ENCODE results near the gene EMC8.
"Not testable (repeated sequence)": the region's sequence is repeated elsewhere in the genome, so short reads cannot be mapped to it uniquely, and the experiment has no call there.

The EMC8 gene

DNA sequence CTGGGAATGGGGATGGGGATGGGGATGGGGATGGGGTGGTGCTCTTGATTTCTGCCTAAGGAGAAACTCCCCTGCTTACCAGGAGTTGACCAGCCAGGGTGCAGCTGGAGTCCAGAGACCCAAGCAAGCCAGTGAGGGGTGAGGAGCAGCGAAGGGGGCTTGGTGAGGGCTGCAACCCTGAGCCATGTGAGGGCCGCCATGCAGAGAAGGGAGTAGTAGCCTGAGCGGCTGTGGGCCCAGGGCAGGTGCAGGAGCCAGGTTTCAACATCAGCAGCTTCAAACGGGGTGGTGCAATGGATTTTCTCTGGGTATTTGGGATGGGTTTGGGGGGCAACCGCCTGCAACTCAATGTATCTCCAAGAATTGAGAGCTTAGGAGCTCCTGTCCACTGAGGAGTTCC is 35.4 kb upstream of the EMC8 start:
- no peak for DNase-seq

GRCh38 chr16:85833219-85833920 is 34.0 kb upstream of the EMC8 start:
- no peak for DNase-seq

- DNase-seq = no peak
These were observed 33.4 kb upstream of the EMC8 start for GRCh38 chr16:85832570-85833218.

DNA sequence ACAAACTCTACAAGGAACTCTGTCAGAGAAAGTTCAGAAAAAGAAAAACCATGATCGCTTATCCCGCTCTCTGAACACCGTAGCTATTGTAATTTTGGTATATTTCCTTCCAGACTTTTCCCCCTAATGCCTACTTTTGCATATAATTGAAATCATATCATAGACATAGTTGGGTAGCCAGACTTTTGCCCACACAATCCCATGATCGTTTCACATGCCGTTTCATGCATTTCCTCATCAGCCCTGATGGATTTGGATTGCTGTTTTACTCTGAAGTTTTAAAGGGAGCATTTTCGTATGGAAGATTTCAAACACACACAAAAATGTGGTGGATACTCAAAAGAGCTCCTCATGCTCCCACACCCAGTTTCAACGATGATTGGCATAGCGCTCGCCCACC is 31.5 kb upstream of the EMC8 start:
- no peak for DNase-seq

DNA sequence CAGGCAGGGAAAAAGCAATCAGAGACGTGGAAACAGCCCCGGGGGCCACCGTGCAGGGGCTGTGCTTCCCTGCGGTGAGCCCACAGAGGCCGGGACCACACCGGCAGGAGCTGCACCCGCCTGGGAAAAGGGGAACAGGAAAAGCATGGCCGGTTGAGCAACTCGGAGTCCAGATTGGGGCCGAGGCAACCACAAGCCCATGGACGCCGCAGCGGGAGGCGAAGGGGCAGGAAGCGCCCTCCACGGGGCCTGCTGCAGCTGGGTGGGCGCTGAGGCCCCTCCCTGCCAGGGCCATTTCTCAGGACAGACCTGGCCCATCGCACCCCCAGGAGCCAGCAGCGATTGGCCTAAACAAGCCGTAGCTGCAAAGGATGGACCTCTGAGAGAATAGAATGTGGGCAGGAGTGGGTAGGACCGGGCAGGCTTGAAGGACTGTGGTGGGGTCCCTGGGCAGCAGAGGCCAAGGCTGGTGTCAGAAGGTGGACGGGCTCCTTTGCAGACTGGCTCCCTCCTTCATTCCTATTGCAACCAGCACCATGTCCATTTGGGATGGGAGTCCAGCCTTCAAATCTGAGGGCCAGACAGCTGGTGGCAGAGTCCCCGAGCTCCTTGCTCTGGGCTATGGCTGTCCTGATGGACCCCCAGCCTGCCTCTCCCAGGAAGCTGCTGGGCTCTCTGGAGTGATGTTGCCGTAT is 30.6 kb upstream of the EMC8 start:
- no peak for DNase-seq

- DNase-seq = no peak
These were observed 29.9 kb upstream of the EMC8 start for GRCh38 chr16:85829171-85829719.

- DNase-seq = no peak
These were observed 28.8 kb upstream of the EMC8 start for GRCh38 chr16:85828166-85828565.

DNA sequence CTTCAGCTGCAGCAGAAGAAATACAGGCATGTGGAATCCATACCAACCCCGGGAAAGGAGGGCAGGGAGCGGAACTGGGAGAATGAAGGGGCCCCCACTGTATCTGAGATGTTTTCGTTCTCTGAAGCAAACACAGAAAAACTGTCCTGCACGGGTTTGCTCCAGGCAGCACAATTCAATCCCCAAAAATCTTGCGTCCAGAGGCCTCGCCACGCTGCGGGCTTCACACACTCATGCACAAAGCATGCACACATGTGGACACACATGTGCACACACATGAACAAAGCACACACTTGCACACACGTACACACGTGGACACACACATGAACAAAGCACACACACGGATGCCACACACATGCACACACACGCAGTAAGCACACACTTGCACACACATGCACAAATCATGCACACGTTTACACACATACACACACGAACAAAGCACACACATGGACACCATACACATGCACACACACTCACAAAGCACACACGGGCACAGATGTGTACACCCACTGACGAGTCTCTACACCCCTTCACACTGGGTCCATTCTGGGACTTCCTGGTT is 27.4 kb upstream of the EMC8 start:
- DNase-seq = no peak

DNA sequence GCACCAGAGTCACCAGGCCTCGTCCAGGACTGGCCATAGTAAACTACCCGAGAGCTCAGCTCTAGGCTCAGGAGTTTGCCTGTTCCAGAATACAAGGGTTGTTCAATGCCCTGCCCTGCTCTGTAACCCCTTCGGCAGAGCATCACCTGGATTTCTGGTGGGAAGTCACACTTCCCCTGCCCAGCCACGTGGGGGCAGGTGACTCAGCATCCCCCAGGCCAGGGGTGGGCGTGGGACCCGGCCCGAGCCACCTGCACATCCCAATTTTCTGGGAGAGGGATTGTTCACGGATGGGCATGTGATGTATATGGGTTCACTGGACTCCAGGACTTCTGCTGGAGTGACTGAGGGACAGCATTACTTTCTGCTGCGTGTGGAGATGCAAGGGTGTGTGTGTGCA is 26.0 kb upstream of the EMC8 start:
- no peak for DNase-seq

- DNase-seq = no peak
These were observed 25.1 kb upstream of the EMC8 start for GRCh38 chr16:85824161-85825135.

GRCh38 chr16:85823328-85823920 is 24.1 kb upstream of the EMC8 start:
- no peak for DNase-seq

DNA sequence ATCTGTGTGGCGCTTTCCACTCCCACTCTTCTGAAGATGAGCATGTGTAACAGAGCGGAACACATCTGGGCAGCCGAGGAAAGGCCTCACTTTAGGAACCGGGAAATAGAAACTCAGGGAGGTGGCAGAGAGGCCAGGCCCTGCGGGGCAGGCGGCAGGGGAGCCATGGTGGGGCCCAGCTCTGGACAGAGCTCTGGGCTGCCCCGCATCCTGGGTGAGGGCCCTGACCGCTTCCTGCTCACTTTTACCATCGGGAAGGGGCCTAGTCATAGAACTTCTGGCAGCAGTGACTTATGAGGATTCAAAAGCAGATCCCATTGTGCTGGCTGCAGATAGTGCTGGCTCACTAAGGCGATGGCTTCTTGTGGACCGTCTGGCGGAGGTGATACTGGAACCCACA is 22.8 kb upstream of the EMC8 start:
- DNase-seq = no peak

GRCh38 chr16:85821390-85822135 is 22.2 kb upstream of the EMC8 start:
- peak in 1 of 2 experiments; percentile 75 for DNase-seq

GRCh38 chr16:85820604-85821372 is 21.4 kb upstream of the EMC8 start:
- DNase-seq = no peak

DNA sequence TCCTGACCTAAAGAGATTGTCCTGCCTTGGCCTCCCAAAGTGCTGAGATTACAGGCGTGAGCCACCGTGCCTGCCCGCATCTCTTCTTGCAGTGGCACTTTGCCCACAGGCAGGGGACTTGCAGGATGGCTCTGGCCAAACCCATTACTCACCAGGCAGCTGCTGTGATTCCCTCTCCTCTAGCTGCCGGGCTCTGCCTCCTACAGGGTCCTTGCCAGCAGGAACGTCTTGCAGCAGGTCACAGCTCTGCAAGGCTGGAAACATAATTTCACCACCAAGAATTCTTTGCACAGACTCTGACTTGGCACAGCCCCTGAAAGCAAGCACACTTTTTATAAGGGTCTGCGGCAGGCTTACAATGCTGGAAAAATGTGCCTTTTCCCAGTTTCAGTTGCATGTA is 20.4 kb upstream of the EMC8 start:
- no peak for DNase-seq

DNA sequence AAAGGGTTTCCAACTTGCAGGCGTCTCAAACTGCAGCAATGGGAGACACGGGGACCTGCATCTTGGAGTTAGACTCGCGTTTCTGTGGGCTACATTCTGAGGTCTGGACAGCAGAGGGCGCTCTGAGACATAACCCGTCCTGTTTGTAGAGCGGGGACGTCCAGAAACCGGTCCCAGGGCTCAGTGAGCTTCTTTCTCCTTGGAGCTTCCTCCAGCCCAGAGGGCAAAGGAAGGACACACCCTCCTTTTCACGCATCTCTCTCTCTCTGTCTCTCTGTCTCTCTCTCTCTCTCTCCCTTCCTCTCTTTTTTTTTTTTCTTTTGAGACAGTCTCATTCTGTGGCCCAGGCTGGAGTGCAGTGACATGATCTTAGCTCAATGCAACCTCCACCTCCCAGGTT is 19.9 kb upstream of the EMC8 start:
- DNase-seq = peak; percentile 9 to 80

DNA sequence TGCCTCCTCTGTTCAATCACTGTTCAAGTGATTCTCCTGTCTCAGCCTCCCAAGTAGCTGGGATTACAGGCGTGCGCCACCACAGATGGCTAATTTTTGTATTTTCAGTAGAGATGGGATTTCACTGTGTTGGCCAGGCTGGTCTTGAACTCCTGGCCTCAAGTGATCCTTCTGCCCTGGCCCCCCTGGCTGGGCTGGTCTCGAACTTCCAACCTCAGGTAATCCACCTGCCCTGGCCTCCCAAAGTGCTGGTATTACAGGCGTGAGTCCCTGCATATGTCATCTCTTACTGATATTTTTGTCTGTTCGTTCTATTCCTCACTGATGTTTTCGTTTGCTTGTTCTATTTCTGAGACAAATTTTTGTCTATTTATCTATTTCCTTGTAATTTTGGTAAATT is 17.9 kb upstream of the EMC8 start:
- DNase-seq = not testable (repeated sequence)

DNA sequence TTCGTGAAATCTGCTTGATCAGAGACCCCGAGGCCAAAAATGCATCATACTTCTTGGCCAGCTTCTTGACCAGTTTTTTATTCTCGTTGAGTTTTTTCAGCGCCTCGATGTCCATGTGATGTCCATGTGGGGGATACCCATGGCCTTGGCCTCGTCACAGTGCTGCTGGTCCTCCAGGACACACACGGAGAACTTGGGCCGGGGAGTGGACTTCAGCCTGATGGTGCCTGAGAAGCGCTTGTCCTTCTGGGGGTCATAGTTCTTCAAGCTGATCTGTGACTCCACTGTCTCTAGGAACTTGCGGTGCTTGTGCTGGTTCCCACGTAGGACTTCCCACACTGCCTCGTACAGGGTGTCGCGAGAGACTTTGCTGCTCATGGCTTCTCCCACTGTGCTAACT is 16.8 kb upstream of the EMC8 start:
- DNase-seq = no peak

- no peak for DNase-seq
These were observed 13.7 kb upstream of the EMC8 start for GRCh38 chr16:85812811-85813700.

Measured in NCI-H526 (cell line).